Neural progenitor cell (in vitro differentiated cells): ENCODE measurements around the gene PDCD11. TPM values are rescaled to one million over a fixed set of nuclear protein-coding genes. Genes with fewer than 3 reads are reported as not detected.

Experiments
- DNase-seq: peaks from one replicate; pipeline ENCODE4 v3.0.0-alpha.2; 2016; ENCODE audit warnings: low spot score
- H2AFZ ChIP-seq: fragments of 200-600 bp; sonication (generic); replicated peaks from 2 replicates; pipeline ENCODE4 v1.6.1; 2016; ENCODE audit warnings: antibody characterized with exemption
- H3F3A ChIP-seq: fragments of 200-600 bp; sonication (generic); 2 replicates; pipeline ENCODE4 v1.6.1; 2016; ENCODE audit warnings: antibody characterized with exemption, low read depth
- H3K27ac ChIP-seq: fragments of 200-600 bp; sonication (generic); 2 replicates; pipeline ENCODE4 v1.5.1; 2016; ENCODE audit warnings: mild to moderate bottlenecking
- H3K27me3 ChIP-seq: fragments of 200-600 bp; sonication (generic); 2 replicates; pipeline ENCODE4 v1.6.1; 2016; ENCODE audit warnings: mild to moderate bottlenecking, moderate library complexity
- H3K36me3 ChIP-seq: fragments of 200-600 bp; sonication (generic); 2 replicates; pipeline ENCODE4 v1.5.1; 2016
- H3K4me1 ChIP-seq: fragments of 200-600 bp; sonication (generic); 2 replicates; pipeline ENCODE4 v1.6.1; 2016; ENCODE audit warnings: mixed run types
- H3K4me2 ChIP-seq: fragments of 200-600 bp; sonication (generic); 2 replicates; pipeline ENCODE4 v1.6.1; 2016
- H3K4me3 ChIP-seq: fragments of 200-600 bp; sonication (generic); 2 replicates; pipeline ENCODE4 v1.5.1; 2016
- H3K79me2 ChIP-seq: fragments of 200-600 bp; sonication (generic); 2 replicates; pipeline ENCODE4 v1.6.1; 2016; ENCODE audit warnings: low read depth
- H3K9ac ChIP-seq: fragments of 200-600 bp; sonication (generic); 2 replicates; pipeline ENCODE4 v1.6.1; 2016
- H3K9me3 ChIP-seq: fragments of 200-600 bp; sonication (generic); 2 replicates; pipeline ENCODE4 v1.5.1; 2016; ENCODE audit warnings: low read depth
- H4K20me1 ChIP-seq: fragments of 200-600 bp; sonication (generic); 2 replicates; pipeline ENCODE4 v1.6.1; 2016; ENCODE audit warnings: low read depth
- H3K27ac Mint-ChIP-seq: 3 replicates; pipeline ENCODE4 v1.8.0; 2021; ENCODE audit warnings: mixed read lengths
- H3K27me3 Mint-ChIP-seq: 2 replicates; pipeline ENCODE4 v1.8.0; 2022; ENCODE audit warnings: low read depth, mild to moderate bottlenecking, inconsistent platforms, moderate library complexity, mixed read lengths; ENCODE audit not compliant: insufficient read depth
- H3K36me3 Mint-ChIP-seq: 3 replicates; pipeline ENCODE4 v1.8.0; 2021; ENCODE audit warnings: mixed read lengths
- H3K4me1 Mint-ChIP-seq: 3 replicates; pipeline ENCODE4 v1.8.0; 2021; ENCODE audit warnings: mixed read lengths
- H3K4me3 Mint-ChIP-seq: 3 replicates; pipeline ENCODE4 v1.8.0; 2021; ENCODE audit warnings: mild to moderate bottlenecking, moderate library complexity, mixed read lengths
- H3K9me3 Mint-ChIP-seq: 3 replicates; pipeline ENCODE4 v1.8.0; 2020; ENCODE audit warnings: mixed read lengths
- CTCF ChIP-seq: fragments of 200-600 bp; sonication (generic); IDR thresholded peaks from 2 replicates; pipeline ENCODE4 v1.5.1; 2017; ENCODE audit warnings: antibody characterized with exemption, mild to moderate bottlenecking
- EZH2 ChIP-seq: fragments of 200-600 bp; sonication (generic); IDR thresholded peaks from 2 replicates; pipeline ENCODE4 v1.6.1; 2017; ENCODE audit warnings: antibody characterized with exemption, mild to moderate bottlenecking, moderate library complexity
- EZH2phosphoT487 ChIP-seq: fragments of 200-600 bp; sonication (generic); IDR thresholded peaks from 2 replicates; pipeline ENCODE4 v1.6.1; 2017; ENCODE audit warnings: antibody characterized with exemption
- total RNA-seq: library from RNA; depleted of rRNA; stranded (reverse); fragments of >200 nt; gene quantifications from 2 replicates; pipeline ENCODE4 v1.2.3, GENCODE V29; 2015; ENCODE audit warnings: low replicate concordance

The PDCD11 gene, protein sequence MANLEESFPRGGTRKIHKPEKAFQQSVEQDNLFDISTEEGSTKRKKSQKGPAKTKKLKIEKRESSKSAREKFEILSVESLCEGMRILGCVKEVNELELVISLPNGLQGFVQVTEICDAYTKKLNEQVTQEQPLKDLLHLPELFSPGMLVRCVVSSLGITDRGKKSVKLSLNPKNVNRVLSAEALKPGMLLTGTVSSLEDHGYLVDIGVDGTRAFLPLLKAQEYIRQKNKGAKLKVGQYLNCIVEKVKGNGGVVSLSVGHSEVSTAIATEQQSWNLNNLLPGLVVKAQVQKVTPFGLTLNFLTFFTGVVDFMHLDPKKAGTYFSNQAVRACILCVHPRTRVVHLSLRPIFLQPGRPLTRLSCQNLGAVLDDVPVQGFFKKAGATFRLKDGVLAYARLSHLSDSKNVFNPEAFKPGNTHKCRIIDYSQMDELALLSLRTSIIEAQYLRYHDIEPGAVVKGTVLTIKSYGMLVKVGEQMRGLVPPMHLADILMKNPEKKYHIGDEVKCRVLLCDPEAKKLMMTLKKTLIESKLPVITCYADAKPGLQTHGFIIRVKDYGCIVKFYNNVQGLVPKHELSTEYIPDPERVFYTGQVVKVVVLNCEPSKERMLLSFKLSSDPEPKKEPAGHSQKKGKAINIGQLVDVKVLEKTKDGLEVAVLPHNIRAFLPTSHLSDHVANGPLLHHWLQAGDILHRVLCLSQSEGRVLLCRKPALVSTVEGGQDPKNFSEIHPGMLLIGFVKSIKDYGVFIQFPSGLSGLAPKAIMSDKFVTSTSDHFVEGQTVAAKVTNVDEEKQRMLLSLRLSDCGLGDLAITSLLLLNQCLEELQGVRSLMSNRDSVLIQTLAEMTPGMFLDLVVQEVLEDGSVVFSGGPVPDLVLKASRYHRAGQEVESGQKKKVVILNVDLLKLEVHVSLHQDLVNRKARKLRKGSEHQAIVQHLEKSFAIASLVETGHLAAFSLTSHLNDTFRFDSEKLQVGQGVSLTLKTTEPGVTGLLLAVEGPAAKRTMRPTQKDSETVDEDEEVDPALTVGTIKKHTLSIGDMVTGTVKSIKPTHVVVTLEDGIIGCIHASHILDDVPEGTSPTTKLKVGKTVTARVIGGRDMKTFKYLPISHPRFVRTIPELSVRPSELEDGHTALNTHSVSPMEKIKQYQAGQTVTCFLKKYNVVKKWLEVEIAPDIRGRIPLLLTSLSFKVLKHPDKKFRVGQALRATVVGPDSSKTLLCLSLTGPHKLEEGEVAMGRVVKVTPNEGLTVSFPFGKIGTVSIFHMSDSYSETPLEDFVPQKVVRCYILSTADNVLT (N-terminal part only)
- 42.8 and 44.1 TPM in 2 replicates for total RNA-seq

- peak within 1 kb of the TSS; percentile 75 for H3K4me3 ChIP-seq
- Mint-ChIP-seq H3K27me3 (peaks cover 4% of the 10 kb centered on the region), H3K4me3 (peak within 1 kb of the TSS; percentile 95), H3K27ac (peak within 1 kb of the TSS; percentile 97), H3K36me3 (peaks cover 5% of the 10 kb centered on the region), H3K9me3 (no peaks in the 10 kb centered on the region), H3K4me1 (peaks cover 29% of the 10 kb centered on the region)
- H3K4me1 ChIP-seq = peaks cover 23% of the 10 kb centered on the region
- H3K4me2 ChIP-seq = peak within 1 kb of the TSS; percentile 83
- peak; percentile 98 for DNase-seq
- no peak within 1 kb of the TSS for H3K27ac ChIP-seq
- H3K79me2 ChIP-seq = peaks cover 76% of the 10 kb centered on the region
- peaks cover 16% of the 10 kb centered on the region for H3K36me3 ChIP-seq
- TF ChIP-seq EZH2 (no peak), CTCF (peak; percentile 28)
- no peaks in the 10 kb centered on the region for H4K20me1 ChIP-seq
- peak within 1 kb of the TSS; percentile 77 for H3K9ac ChIP-seq
- peak within 1 kb of the TSS; percentile 66 for H2AFZ ChIP-seq
- H3F3A ChIP-seq = peaks cover 4% of the 10 kb centered on the region
- no peaks in the 10 kb centered on the region for H3K9me3 ChIP-seq
- no peaks in the 10 kb centered on the region for H3K27me3 ChIP-seq
These were observed at the start of gene PDCD11, which contains the start of gene ATP5MK for GRCh38 chr10:103396067-103396788. Gene PDCD11 (plus strand): TSS chr10:103396626. CDS start chr10:103398427, 1,801 bp downstream. Gene ATP5MK (minus strand): TSS chr10:103396475. CDS start chr10:103392457, 4,018 bp downstream.

DNA sequence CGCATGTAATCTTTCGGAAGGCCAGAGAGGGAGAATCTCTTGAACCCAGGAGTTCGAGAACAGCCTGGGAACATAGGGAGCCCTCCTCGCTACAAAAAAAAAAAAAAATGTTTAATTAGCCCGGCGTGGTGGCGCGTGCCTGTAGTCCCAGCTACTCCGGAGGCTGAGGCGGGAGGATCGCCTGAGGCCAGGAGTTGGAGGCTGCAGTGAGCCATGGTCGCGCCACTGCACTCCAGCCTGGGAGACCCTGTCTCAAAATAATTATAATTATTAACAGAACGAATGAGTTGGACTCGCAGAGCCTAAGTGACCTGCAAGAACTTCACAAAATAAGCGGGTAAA lies 46.3 kb upstream of the PDCD11 start:
- peak overlapping the region; percentile 93 for H3K4me3 Mint-ChIP-seq
- H3K4me2 ChIP-seq = peak overlapping the region; percentile 84
- peaks cover 27% of the 10 kb centered on the region for H3K79me2 ChIP-seq
- no peaks in the 10 kb centered on the region for H3K9me3 ChIP-seq
- peaks cover 7% of the 10 kb centered on the region for H3K4me1 ChIP-seq
- H3K36me3 Mint-ChIP-seq = peaks cover 4% of the 10 kb centered on the region
- H2AFZ ChIP-seq = peak overlapping the region; percentile 92
- H3K9me3 Mint-ChIP-seq = no peaks in the 10 kb centered on the region
- peaks cover 5% of the 10 kb centered on the region for H4K20me1 ChIP-seq
- no peaks in the 10 kb centered on the region for H3K27me3 Mint-ChIP-seq
- DNase-seq = no peak
- peak overlapping the region; percentile 60 for H3K9ac ChIP-seq
- H3F3A ChIP-seq = peaks cover 7% of the 10 kb centered on the region
- no peaks in the 10 kb centered on the region for H3K27me3 ChIP-seq
- TF ChIP-seq EZH2phosphoT487 = no peak
- TF ChIP-seq EZH2 = no peak
- no peak for TF ChIP-seq CTCF
- no peak overlapping the region for H3K27ac ChIP-seq
- H3K36me3 ChIP-seq = peaks cover 16% of the 10 kb centered on the region
- peak overlapping the region; percentile 79 for H3K4me3 ChIP-seq
- H3K4me1 Mint-ChIP-seq = peaks cover 4% of the 10 kb centered on the region
- H3K27ac Mint-ChIP-seq = no peak overlapping the region
